ENCODE data around the gene FAM240B. TPM values are rescaled to one million over a fixed set of nuclear protein-coding genes. Genes with fewer than 3 reads are reported as not detected.

FAM240B gene
- total and polyA plus RNA-seq, 4 experiments from 2014 or later: not detected

DNA sequence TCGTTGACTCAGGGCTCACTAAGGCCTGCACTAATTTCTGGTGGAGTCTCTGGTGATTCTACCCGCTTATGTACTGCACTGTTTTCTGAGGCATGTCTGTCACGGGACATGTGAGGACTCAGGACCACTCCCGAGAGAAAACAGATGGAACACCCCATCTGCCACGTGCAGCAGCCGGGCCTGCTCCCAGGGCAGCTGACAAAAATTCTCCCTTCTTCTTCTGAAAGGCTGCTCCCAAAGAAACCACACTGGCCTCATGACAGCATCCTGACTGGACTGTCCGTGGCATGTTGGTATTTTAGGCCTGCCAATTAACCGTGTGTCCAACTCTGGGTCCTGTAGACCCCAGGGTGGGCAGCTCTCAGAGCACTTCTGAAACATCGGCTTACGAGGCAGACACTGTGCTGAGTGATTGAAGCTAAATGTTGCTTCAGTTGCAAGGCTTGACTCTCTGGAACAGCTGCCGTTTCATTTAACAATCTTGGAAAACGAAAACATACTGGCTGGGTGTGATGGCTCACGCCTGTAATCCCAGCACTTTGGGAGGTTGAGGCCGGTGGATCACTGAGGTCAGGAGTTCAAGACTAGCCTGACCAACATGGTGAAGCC, 39.0 kb downstream of the FAM240B start:
- Histone ChIP-seq H3K4me3 (ENCODE audit: low read length in 2 of 2) (no peak overlapping the region), H3K4me1 (ENCODE audit: insufficient read depth, low read length) (no peaks in the 10 kb centered on the region), H3K27me3 (ENCODE audit: insufficient read depth, low read length) (no peaks in the 10 kb centered on the region), H3K36me3 (ENCODE audit: insufficient read depth, low read length) (no peaks in the 10 kb centered on the region), H3K9me3 (ENCODE audit: control insufficient read depth in 1 of 2, low read length in 2 of 2) (no peaks in the 10 kb centered on the region), H3K27ac (ENCODE audit: low read depth, low read length) (no peak overlapping the region)
- intact Hi-C loops (cut with micrococcal nuclease): no loop called here
- H3K4me1 Mint-ChIP-seq: no peaks in the 10 kb centered on the region
- no peak overlapping the region for H3K27ac Mint-ChIP-seq
- no peaks in the 10 kb centered on the region for H3K9me3 Mint-ChIP-seq
- ChIA-PET POLR2A (ENCODE audit: partially characterized antibody) (no interaction called here), CTCF (ENCODE audit: partially characterized antibody) (no interaction called here)
- peaks cover 7 to 10% of the 10 kb centered on the region in 2 donors for H3K27me3 Mint-ChIP-seq
- H3K4me3 Mint-ChIP-seq: no peak overlapping the region
- no peak for DNase-seq
- no peaks in the 10 kb centered on the region for H3K36me3 Mint-ChIP-seq

DNA sequence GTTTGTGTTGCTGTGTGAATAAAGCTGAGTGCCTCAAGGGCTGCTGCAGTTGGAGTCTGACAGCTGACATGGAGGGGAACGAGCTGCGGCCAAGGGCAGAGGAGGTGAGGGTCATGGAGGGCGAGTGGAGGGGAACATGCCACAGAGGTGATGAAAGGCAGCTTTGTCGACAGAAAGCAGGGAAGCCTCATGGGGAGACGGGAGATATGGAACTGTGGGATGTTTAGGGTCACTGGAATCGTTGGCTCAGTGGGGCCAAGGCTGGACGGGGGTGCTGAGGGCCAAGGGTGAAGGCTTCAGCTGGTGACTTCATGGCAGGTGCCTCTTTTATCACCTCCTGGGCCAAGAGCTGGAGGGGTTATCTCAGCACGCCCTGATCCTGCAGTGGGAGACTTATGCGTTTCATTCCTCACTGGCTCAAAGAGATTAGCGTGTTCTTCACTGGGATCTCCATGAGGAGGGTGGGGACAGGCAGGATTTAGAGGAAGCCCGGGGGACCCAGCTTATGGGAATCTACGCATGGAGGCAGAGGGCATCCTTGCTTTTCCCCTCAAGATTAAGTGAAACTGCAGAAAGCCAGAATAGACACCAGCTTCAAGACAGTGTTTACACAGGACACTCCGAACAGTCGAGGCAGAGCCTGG, 42.2 kb downstream of the FAM240B start:
- H3K36me3 ChIP-seq (ENCODE audit: insufficient read depth, low read length): no peaks in the 10 kb centered on the region
- no peaks in the 10 kb centered on the region for H3K4me1 ChIP-seq (ENCODE audit: insufficient read depth, low read length)
- no peaks in the 10 kb centered on the region for H3K27me3 ChIP-seq (ENCODE audit: insufficient read depth, low read length)
- no peak for DNase-seq
- intact Hi-C loops (cut with micrococcal nuclease): no loop called here
- Mint-ChIP-seq H3K4me1 (peaks cover 0 to 5% (median 2%) of the 10 kb centered on the region in 4 donors), H3K27ac (peak overlapping the region in 1 of 7 donors; percentile 44), H3K4me3 (no peak overlapping the region), H3K36me3 (no peaks in the 10 kb centered on the region), H3K27me3 (peaks cover 2 to 10% of the 10 kb centered on the region in 2 donors), H3K9me3 (no peaks in the 10 kb centered on the region)
- no peaks in the 10 kb centered on the region for H3K9me3 ChIP-seq (ENCODE audit: control insufficient read depth in 1 of 2, low read length in 2 of 2)
- H3K27ac ChIP-seq (ENCODE audit: low read depth, low read length): no peak overlapping the region
- ChIA-PET CTCF (ENCODE audit: partially characterized antibody) (no interaction called here), POLR2A (ENCODE audit: partially characterized antibody) (no interaction called here)
- no peak overlapping the region for H3K4me3 ChIP-seq (ENCODE audit: low read length in 2 of 2)

DNA sequence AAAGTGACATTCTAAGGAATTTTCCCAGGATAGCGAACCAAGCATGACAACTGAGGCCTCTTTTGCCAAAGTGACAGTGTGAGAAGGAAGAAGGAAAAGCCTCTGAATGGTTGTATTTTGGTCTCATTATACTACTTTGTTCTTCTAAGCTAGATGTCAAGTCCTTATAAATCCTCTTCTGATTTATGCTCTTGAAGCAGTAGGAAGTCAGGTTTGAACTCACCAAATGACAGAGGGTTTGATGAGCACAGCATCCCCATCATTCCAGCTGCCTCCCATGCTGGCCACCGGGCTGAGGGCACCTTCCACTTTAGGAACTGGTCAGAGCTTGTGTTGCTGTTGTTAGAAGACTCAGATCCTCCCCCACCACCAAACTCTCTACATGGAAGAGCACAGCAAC, 44.1 kb downstream of the FAM240B start:
- H3K4me1 Mint-ChIP-seq: peaks cover 1 to 8% (median 6%) of the 10 kb centered on the region in 4 donors
- peaks cover 2 to 10% of the 10 kb centered on the region in 2 donors for H3K27me3 Mint-ChIP-seq
- intact Hi-C loops (cut with micrococcal nuclease): no loop called here

DNA sequence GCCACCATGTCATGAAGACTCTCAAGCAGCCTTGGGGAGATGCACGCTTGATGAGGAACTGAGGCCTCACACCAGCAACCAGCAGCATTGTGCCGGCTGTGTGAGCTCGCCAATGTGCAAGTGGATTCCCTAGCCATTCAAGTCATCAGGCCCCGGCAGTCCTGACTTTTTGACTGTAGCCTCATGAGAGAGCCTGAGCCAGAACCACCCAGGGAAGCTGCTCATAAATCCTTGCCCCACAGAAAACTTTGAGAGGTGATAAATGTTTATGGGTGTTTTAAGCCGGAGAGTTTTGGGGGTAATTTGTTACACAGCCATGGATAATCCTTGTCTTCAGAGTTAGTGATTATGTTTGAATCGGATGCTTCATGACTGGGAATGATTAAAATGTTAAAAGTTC, 44.7 kb downstream of the FAM240B start:
- Mint-ChIP-seq H3K27me3 (peaks cover 2 to 10% of the 10 kb centered on the region in 2 donors), H3K9me3 (no peaks in the 10 kb centered on the region), H3K36me3 (no peaks in the 10 kb centered on the region), H3K4me3 (no peak overlapping the region), H3K27ac (no peak overlapping the region), H3K4me1 (peaks cover 1 to 8% (median 6%) of the 10 kb centered on the region in 4 donors)
- H3K4me1 ChIP-seq (ENCODE audit: insufficient read depth, low read length): no peaks in the 10 kb centered on the region
- H3K9me3 ChIP-seq (ENCODE audit: control insufficient read depth in 1 of 2, low read length in 2 of 2): no peaks in the 10 kb centered on the region
- no peaks in the 10 kb centered on the region for H3K27me3 ChIP-seq (ENCODE audit: insufficient read depth, low read length)
- no peak for DNase-seq
- ChIA-PET CTCF (ENCODE audit: partially characterized antibody) (no interaction called here), POLR2A (ENCODE audit: partially characterized antibody) (no interaction called here)
- intact Hi-C loops (cut with micrococcal nuclease): no loop called here
- H3K36me3 ChIP-seq (ENCODE audit: insufficient read depth, low read length): no peaks in the 10 kb centered on the region
- H3K4me3 ChIP-seq (ENCODE audit: low read length in 2 of 2): no peak overlapping the region
- H3K27ac ChIP-seq (ENCODE audit: low read depth, low read length): no peak overlapping the region

More for the DNA sequence above, 44.1 kb downstream of the FAM240B start:
- Mint-ChIP-seq H3K27ac (no peak overlapping the region), H3K9me3 (no peaks in the 10 kb centered on the region), H3K36me3 (no peaks in the 10 kb centered on the region), H3K4me3 (no peak overlapping the region)
- Histone ChIP-seq H3K9me3 (ENCODE audit: control insufficient read depth in 1 of 2, low read length in 2 of 2) (no peaks in the 10 kb centered on the region), H3K27ac (ENCODE audit: low read depth, low read length) (no peak overlapping the region), H3K36me3 (ENCODE audit: insufficient read depth, low read length) (no peaks in the 10 kb centered on the region), H3K4me1 (ENCODE audit: insufficient read depth, low read length) (no peaks in the 10 kb centered on the region), H3K27me3 (ENCODE audit: insufficient read depth, low read length) (no peaks in the 10 kb centered on the region), H3K4me3 (ENCODE audit: low read length in 2 of 2) (no peak overlapping the region)
- CTCF ChIA-PET (ENCODE audit: partially characterized antibody): no interaction called here
- no peak for DNase-seq
- POLR2A ChIA-PET (ENCODE audit: partially characterized antibody): no interaction called here

DNA sequence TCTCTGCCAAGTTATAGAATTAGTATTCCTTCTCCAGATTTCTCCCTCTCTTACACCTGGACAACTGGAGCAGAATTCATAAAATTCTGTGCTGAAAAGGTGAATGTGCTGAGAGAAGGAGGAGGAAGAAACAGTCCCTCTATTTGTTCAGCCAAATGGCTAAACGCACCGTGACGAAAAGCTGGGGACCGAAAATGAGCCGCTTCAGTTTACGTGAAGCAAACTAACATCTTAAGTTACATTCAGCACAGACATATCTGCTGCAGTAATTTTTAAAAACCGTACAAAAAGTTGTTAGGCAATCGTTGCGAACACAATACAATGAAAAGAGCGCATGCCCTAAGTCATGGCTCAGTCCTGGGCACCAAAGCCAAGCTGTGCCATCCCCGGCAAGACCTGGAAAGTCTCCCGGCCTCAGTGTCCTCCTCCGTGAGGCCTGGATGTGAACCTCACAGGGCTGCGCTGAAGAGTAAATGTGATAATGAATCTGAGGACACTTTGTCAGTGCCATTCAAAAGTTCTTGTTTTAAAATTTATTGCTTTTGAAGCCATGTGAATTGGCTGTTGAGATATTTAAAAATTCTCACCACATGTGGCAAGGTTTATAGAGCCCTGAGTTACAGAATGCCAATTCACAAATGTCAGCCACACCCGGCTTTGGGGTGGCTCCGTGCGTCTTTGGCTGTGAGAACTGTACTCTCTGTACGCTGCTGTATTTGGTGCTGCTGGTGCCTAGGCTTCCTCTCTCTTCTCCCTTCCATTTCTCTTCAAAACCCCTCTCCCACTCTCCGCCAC, 46.3 kb downstream of the FAM240B start:
- Histone ChIP-seq H3K27ac (ENCODE audit: low read depth, low read length) (no peak overlapping the region), H3K9me3 (ENCODE audit: control insufficient read depth in 1 of 2, low read length in 2 of 2) (no peaks in the 10 kb centered on the region), H3K36me3 (ENCODE audit: insufficient read depth, low read length) (no peaks in the 10 kb centered on the region), H3K4me3 (ENCODE audit: low read length in 2 of 2) (no peak overlapping the region), H3K4me1 (ENCODE audit: insufficient read depth, low read length) (no peaks in the 10 kb centered on the region), H3K27me3 (ENCODE audit: insufficient read depth, low read length) (no peaks in the 10 kb centered on the region)
- peaks cover 3 to 10% of the 10 kb centered on the region in 2 donors for H3K27me3 Mint-ChIP-seq
- intact Hi-C loops (cut with micrococcal nuclease): loop anchor here (2.0 to 5.0 kb wide), 2 partner anchors 53 to 301 kb away; partner anchors contain the start of gene ANKRD18A
- H3K4me3 Mint-ChIP-seq: no peak overlapping the region
- DNase-seq: no peak
- H3K4me1 Mint-ChIP-seq: peaks cover 1 to 8% (median 6%) of the 10 kb centered on the region in 4 donors
- ChIA-PET POLR2A (ENCODE audit: partially characterized antibody) (no interaction called here), CTCF (ENCODE audit: partially characterized antibody) (no interaction called here)
- no peak overlapping the region for H3K27ac Mint-ChIP-seq
- H3K36me3 Mint-ChIP-seq: no peaks in the 10 kb centered on the region
- no peaks in the 10 kb centered on the region for H3K9me3 Mint-ChIP-seq

DNA sequence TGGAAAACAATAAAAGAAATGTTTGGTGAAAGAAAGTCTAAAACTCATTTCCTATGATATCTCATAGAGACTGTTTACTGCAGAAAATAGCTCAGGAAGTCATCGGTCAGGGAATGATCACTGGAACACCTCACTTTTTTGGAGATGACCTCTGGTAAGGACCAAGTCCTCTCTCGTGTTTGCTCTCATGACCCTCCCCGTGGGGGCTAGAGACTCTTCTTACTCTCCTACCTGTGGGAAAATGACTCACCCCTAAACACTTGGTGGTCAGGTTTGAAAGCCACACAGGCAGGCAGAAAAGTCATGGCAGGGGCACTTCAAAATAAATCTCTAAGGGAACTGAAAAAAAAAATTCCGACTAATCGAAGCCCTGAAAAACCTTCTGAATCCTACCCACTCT, 48.2 kb downstream of the FAM240B start:
- Histone ChIP-seq H3K36me3 (ENCODE audit: insufficient read depth, low read length) (no peaks in the 10 kb centered on the region), H3K4me3 (ENCODE audit: low read length in 2 of 2) (no peak overlapping the region), H3K4me1 (ENCODE audit: insufficient read depth, low read length) (no peaks in the 10 kb centered on the region), H3K27ac (ENCODE audit: low read depth, low read length) (no peak overlapping the region), H3K9me3 (ENCODE audit: control insufficient read depth in 1 of 2, low read length in 2 of 2) (no peaks in the 10 kb centered on the region), H3K27me3 (ENCODE audit: insufficient read depth, low read length) (no peaks in the 10 kb centered on the region)
- Mint-ChIP-seq H3K9me3 (no peaks in the 10 kb centered on the region), H3K4me1 (peaks cover 1 to 8% (median 6%) of the 10 kb centered on the region in 4 donors), H3K36me3 (no peaks in the 10 kb centered on the region), H3K27ac (peak overlapping the region in 1 of 7 donors; percentile 37), H3K27me3 (peaks cover 3 to 5% of the 10 kb centered on the region in 2 donors), H3K4me3 (peak overlapping the region in 1 of 8 donors; percentile 17)
- intact Hi-C loops (cut with micrococcal nuclease): loop anchor here (2.0 to 5.0 kb wide), 2 partner anchors 51 to 299 kb away; partner anchors contain the start of gene ANKRD18A
- DNase-seq: no peak
- CTCF ChIA-PET (ENCODE audit: partially characterized antibody): interaction anchor here (1.3 kb wide), 2 partner anchors 49 to 584 kb away, joined by 3 read pairs; no protein-coding TSS in a partner anchor
- POLR2A ChIA-PET (ENCODE audit: partially characterized antibody): no interaction called here

DNA sequence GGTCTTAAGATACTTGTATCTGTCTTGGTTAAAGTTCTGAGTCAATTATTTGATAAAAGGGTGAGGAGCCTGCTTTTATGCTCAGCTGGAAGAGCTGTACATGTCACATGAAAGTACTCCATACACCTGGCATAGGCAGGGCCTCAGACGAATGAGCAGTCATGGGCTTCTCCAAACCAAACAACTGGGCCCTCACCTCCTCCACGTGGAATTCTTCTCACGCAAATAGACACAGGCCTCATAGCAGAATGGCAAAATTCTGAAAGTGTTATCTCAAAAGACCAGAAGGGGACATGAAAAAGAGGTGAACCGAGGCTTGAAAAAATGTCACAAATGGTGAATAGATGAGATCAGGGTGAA, 48.6 kb downstream of the FAM240B start:
- intact Hi-C loops (cut with micrococcal nuclease): loop anchor here (5.0 kb wide), 1 partner anchor 299 kb away; no protein-coding TSS in a partner anchor
- H3K4me3 Mint-ChIP-seq: no peak overlapping the region
- H3K36me3 Mint-ChIP-seq: no peaks in the 10 kb centered on the region
- H3K27ac Mint-ChIP-seq: peak overlapping the region in 1 of 7 donors; percentile 37
- H3K4me3 ChIP-seq (ENCODE audit: low read length in 2 of 2): no peak overlapping the region
- H3K36me3 ChIP-seq (ENCODE audit: insufficient read depth, low read length): no peaks in the 10 kb centered on the region
- no peaks in the 10 kb centered on the region for H3K9me3 ChIP-seq (ENCODE audit: control insufficient read depth in 1 of 2, low read length in 2 of 2)
- no peak overlapping the region for H3K27ac ChIP-seq (ENCODE audit: low read depth, low read length)
- no peaks in the 10 kb centered on the region for H3K9me3 Mint-ChIP-seq
- no peaks in the 10 kb centered on the region for H3K27me3 ChIP-seq (ENCODE audit: insufficient read depth, low read length)
- peaks cover 3 to 5% of the 10 kb centered on the region in 2 donors for H3K27me3 Mint-ChIP-seq
- no peak for DNase-seq
- H3K4me1 Mint-ChIP-seq: peaks cover 1 to 8% (median 6%) of the 10 kb centered on the region in 4 donors
- ChIA-PET POLR2A (ENCODE audit: partially characterized antibody) (no interaction called here), CTCF (ENCODE audit: partially characterized antibody) (interaction anchor here (1.3 kb wide), 1 partner anchor 49 kb away, joined by 3 read pairs; no protein-coding TSS in a partner anchor)
- H3K4me1 ChIP-seq (ENCODE audit: insufficient read depth, low read length): no peaks in the 10 kb centered on the region

Data from CD4-positive, alpha-beta memory T cell (primary cell).